ENCODE measurements around the gene PRKCB.

PRKCB gene

DNA sequence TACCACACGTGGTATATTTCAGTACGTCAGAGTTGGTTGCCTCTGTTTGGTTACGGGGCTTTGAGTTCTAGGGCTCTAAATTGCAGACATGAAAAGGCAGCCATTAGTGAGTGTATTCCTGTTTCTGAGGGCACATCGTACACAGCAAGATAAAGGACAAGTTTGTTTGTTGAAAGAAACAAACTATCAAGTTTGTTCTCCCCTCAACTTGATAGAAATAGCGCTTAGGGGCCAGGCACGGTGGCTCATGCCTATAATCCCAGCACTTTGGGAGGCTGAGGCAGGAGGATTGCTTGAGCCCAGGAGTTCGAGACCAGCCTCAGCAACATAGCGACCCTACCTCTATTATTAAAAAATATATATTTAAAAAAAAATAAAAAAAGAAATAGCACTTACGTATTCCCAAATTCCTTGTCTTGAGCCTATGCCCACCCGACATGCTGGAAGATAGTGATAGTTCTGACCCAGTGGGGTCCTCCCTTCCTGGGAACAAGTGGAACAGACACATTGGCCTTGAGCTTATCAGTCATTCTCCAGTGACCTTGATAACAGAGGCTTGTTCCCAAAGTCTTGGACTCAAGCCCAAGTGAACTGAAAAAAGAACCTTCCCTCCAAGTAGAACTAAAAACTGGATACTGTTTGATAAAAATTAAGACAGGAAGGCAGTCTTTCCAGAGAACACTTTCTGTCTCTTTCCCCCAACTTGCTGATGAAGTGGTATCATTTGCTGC is 280.4 kb downstream of the PRKCB start:
- FAIRE-seq (no peak), DNase-seq (ENCODE audit: insufficient read length, low spot score) (no peak)

DNA sequence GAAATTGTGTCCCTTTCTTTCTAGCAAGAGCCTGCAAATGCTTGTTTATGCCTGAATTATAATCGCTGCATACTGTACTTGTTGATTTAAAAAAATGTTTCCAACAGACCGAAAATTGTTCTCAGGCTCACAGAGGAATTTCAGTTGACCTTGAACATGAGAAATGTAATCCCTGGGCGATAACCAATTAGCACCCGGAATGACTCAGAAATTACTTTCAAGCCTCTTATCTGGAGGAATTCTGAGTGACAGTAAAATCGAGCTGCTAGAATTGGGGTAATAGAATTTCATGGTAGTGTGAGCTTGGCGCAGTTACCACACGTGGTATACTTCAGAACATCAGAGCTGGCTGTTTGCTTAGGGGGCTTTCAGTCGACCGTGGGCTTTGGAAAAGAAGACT is 281.2 kb downstream of the PRKCB start:
- no peak for FAIRE-seq

DNA sequence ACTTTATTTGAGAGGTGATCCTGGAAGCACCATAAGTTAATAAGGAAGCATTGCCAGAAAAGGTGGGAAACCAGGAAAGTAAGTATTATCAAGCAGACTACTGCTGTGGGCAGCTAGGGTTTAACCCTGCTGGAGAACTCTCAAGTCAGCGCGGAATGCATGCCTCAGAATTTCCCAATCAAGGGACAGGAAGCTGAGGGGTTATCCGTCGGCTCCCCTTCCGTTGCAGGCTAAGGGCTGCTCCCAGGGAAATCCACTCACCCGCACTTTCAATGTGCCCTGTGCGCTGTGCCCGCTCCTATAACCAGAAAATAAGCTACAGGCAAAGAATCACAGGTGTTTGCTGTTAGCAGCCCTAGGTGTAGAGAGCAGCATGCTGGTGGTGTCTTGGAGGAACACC is 281.9 kb downstream of the PRKCB start:
- FAIRE-seq (no peak), DNase-seq (ENCODE audit: insufficient read length, low spot score) (no peak)

More for the DNA sequence above, 281.2 kb downstream of the PRKCB start:
- DNase-seq (ENCODE audit: insufficient read length, low spot score): no peak

DNA sequence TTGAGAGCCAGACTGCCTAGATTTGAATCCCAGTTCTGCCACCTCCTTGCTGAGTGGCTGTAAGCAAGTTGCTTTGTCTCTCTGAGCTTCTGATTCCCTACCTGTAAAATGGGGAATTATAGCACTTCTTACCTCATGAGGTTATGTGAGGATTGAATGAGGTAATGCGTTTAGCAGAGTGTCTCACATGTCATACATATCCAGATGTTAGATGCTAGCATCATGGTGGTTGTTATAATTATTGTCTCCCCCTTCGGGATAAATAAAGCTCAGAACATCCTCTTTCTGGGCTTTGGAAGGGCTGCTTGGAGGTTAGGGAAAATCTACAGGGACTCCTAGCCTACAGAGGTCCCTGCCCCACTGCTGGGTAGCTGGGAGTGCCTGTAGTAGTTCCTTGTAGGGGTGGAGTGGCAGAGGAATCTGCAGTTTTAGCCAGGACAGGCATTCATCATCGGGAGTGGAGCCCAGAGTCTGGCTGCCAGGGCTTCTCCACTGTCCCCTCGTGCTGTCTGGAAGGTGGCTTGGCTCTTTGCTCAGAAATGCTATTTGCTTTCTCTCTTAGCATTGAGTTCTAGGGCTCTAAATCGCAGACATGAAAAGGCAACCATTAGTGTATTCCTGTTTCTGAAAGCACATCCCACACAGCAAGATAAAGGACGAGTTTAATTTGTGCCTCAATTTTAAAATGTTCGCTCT is 282.5 kb downstream of the PRKCB start:
- FAIRE-seq: no peak
- no peak for DNase-seq (ENCODE audit: insufficient read length, low spot score)

DNA sequence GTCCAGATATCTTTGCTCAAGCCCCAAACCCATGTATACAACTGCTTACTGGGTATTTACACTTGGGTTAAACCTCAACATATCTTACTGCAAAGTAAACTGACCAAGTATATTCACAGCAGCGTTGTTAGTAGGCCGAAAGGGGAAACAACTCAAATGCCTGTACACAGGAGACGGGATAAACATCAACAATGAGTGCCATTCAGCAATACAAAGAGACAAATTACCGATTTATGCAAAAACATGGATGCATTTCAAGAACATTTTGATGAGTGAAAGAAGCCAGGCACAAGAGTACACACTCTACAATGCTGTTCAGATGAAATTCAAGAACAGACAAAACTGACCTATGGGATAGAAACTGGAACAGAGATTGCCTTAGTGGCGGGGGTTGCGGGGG is 284.0 kb downstream of the PRKCB start:
- DNase-seq (ENCODE audit: insufficient read length, low spot score): no peak
- FAIRE-seq: no peak

DNA sequence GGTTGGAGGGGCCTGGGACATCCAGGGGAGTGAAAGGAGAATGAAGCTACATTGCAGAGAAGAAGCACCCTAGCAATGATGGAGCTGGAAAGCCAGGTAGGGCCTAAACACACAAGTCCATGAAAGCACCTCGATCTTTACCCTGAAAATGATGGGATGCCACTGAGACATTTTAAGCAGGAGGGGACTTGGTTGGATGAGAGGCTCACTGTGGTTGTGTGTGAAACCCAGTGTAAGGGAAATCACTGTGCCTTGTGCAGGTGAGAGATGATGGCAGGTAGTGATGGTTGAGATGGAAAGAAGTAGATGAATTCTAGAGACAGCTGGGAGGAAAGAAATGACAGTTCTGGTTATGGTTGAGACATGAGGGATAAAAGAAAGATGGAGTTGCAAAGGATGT is 287.5 kb downstream of the PRKCB start:
- FAIRE-seq (no peak), DNase-seq (ENCODE audit: insufficient read length, low spot score) (no peak)

DNA sequence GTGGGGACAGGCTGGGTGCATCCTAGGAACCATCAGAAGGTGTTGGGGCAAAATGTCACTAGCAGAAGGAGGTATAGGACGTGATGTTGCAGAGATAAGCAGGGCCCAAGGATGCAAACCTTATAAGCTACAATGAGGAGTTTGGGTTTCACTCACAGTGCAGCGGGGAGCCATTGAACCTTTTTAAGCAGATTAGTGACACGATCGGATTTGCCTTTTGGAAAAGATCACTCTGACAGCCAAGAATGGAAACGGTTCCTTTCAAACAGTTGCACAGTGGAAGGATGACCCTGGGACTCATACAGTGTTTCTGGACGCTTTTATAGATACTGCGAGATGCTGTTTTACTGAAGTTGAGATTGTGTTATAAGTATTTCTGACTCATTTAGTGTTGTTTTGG is 288.5 kb downstream of the PRKCB start:
- FAIRE-seq (no peak), DNase-seq (ENCODE audit: insufficient read length, low spot score) (no peak)

DNA sequence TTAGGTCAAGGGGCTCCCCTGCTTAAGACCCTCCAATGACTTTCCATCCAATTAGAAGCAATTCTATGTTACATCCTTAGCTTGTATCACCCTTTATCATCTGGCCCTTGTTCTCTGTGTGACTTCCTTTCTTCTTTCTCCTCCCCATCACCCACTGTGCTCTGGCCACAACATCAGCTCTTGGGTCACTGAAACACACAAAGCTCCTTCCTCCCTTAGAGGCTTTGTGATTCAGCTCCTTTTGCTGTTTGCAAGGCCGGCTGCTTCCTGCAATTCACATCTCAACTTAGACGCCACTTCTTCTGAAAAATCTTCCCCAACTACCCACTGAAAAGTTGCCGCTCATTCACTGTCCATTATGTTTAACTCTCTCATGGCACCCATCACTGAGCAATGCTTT is 289.4 kb downstream of the PRKCB start:
- FAIRE-seq: no peak
- no peak for DNase-seq (ENCODE audit: insufficient read length, low spot score)

DNA sequence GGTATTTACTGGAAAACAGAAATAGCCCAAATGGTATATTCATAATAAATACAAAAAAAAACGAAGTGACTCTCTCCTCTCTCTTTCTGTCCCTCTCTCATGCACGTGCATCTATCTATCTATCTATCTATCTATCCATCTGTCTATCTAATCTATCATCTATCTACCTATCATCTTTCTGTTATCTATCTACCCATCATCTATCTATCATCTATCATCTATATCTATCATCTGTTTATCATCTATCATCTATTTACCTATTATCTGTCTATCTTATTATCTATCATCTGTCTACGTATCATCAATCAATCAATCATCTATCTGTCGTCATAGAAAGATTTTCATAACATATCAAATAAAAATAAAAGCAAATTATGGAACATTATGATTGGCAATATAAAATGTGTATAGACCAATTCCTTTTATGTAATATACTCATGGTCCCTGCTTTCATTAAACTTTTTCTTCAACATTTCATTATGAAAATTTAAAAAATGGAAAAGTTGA is 293.7 kb downstream of the PRKCB start:
- FAIRE-seq (no peak), DNase-seq (ENCODE audit: insufficient read length, low spot score) (no peak)

DNA sequence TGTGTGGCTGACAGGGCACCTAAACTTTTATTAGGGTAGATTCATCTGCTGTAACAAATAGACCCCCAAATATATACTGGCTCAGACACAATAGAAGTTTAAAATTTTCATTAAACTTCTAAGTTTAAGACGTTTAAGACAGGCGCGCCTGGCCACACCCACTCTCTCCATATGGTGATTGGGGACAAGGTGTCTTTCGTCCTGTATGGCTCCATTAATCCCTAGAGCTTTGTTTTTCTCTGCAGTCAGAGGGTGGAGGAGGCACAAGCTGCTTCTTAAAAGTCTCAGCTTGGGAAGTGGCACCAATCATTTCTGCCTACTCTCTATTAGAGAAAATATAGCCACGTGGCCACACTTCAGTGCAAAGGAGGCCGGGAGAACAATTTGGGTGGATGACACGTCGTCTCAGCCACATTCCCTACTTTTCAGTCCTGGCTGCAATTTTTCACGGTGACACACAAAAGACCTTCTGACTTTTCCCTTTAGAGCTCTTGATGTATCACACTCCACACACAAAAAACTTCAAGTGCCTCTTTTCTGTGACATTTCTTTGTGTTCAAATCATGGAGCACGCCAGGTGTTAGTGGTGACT is 294.8 kb downstream of the PRKCB start:
- no peak for FAIRE-seq

DNA sequence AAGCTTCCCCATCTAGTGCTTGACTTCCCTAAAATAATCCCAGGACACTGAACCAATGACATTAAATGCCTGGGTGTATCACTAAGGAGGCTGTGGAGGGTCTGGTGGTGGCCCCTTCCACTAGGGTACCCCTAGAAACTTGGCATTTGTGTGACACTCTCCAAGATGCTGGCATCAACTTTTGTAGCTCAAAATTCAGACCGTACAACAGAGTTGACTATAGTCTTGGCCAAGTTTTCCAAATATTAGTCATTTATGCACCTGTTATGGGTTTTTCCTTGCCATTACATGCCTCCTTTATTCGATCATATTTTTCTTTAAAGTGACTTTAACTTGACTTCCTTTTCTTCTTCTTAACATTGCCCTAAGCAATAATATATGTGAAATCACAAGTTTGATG is 295.5 kb downstream of the PRKCB start:
- DNase-seq (ENCODE audit: insufficient read length, low spot score): no peak
- no peak for FAIRE-seq

More for the DNA sequence above, 294.8 kb downstream of the PRKCB start:
- no peak for DNase-seq (ENCODE audit: insufficient read length, low spot score)

DNA sequence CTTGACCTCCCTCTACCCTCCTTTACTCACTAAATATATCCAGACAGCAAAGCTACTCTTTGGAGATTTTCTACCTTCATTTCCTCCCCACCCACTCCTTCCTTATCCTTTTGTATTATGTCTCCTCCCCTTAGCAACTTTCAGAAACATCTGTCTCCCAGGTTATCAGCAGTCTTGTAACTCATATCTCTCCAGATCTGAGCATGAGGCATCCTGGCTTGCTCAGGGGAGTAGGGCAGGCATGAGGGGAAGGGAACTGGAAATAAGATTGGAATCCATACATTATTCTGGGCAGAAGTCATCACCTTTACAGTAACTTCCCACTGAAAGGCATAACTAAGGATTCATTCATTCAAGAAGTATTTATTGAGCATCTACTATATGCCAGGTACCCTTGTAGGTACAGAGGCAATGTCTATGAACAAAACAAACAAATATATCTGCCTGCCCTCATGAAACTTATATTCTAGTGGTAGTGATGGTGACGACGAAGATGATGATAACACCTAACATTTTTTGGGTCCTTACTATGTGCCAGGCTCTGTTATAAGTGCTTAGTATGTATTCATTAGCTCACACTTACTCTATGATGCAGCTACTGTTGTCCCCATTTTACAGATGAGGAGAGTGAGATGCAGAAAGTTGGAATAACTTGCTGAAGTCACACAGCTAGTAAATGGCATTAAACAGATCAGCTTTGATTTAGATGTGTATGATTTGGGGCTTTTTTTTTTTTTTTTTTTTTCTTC is 296.4 kb downstream of the PRKCB start:
- no peak for FAIRE-seq

DNA sequence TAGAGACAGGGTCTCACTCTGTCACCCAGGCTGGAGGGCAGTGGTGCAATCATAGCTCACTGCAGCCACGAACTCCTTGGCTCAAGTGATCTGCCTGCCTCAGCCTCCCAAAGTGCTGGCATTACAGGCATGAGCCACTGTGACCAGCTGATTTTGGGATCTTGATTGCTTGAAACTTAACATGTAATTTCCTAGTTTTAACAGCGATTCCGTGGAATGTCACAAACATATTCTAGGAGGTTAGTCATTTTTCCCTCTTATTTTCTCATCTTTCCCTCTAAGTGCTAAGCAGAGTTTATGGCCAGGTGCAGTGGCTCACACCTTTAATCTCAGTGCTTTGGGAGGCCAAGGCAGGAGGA is 297.0 kb downstream of the PRKCB start:
- DNase-seq (ENCODE audit: insufficient read length, low spot score) (no peak), FAIRE-seq (no peak)

More for the DNA sequence above, 296.4 kb downstream of the PRKCB start:
- DNase-seq (ENCODE audit: insufficient read length, low spot score): no peak

DNA sequence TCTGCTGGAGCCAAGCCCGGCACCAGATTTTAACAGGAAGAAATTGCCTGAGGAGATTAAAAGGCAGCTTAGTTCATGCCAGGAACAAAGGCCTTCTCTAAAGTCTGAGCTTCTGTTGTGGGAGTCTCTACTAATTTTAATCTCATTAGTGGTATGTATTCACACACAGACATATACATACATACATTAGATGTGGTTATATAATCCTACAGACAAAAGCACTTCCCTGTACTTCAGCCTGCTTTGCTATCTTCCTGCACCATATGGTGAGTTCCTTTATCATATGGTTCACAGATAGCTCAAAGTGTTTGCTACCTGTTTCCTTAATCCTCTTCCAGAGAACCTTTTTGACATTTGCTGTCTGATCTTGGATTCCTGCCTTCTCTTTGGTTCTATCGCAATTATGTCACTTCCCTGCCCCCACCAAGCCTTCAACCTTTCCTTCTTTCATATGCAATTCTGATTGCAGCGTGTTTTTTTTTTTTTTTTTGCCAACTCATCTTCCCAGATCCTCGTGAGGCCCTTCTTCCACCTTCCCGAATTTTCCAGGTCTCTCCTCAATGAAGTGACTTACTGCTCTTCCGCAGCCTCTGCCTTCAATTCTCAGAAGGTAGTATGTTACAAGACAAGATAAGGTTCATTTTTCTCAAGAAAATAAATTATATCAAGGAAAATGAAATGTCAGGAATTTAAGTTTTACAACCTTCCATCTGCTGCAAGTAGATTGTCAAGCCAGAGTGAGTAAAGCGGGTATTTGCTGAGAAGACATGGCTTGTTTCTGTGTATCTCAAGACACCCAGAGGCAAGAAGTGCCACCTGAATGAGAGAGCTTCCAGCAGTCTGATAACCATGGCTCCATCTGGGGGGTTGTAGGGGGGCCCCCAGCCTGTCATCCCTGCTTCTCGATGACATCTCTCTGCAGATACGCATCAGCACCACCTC is 300.1 kb downstream of the PRKCB start:
- FAIRE-seq (no peak), DNase-seq (ENCODE audit: insufficient read length, low spot score) (no peak)

DNA sequence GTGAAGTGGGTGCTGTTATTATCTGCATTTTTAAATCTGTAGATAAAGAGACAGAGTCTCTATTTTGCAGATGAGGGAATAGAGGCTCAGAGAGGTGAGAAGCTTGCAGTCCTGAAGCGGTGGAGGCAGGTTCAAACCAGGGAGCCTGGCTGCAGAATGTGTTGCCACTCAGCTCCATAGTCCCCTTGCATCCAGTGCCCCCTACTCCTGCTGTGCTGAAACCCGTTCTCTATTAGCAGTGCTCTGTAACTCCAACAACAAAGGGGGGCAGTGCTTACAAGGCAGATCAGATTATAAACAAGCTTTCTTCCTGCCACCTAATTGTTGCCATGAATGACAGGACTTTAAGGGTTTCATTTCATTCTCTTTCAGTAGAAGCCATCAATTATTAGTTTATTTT is 302.2 kb downstream of the PRKCB start:
- DNase-seq (ENCODE audit: insufficient read length, low spot score): no peak
- FAIRE-seq: no peak

DNA sequence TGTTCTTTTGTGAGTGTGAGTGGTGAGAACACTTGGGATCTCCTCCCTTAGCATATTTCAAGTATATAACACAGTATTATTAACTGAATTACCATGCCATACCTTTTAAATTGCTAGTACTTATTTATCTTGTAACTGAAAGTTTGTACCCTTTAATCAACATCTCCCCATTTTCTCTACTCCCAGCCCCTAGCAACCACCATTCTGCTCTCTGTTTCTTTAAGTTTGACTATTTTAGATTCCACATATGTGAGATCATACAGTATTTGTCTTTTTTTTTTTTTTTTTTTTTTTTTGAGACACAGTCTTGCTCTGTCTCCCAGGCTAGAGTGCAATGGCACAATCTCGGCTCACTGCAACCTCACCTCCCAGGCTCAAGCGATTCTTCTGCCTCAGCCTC is 302.8 kb downstream of the PRKCB start:
- FAIRE-seq (no peak), DNase-seq (ENCODE audit: insufficient read length, low spot score) (no peak)

DNA sequence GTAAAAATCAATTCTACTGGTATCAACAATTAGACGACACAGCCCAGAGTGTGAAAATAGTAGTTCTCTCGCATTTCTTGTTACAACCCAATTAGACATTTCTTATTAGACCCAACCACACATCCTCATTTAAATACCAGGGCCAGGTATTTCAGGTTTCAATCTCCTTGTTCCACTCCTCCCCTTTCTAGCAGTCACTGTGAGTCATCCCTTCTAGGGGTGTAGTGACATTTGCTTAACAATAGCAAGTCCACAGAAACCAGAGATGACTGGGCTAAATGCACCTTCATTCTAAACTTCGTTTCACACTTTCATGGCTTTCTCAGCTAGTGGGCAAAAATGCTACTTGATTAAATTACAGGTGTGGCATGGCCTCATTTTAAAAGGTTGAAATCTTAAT is 303.5 kb downstream of the PRKCB start:
- no peak for DNase-seq (ENCODE audit: insufficient read length, low spot score)
- no peak for FAIRE-seq

DNA sequence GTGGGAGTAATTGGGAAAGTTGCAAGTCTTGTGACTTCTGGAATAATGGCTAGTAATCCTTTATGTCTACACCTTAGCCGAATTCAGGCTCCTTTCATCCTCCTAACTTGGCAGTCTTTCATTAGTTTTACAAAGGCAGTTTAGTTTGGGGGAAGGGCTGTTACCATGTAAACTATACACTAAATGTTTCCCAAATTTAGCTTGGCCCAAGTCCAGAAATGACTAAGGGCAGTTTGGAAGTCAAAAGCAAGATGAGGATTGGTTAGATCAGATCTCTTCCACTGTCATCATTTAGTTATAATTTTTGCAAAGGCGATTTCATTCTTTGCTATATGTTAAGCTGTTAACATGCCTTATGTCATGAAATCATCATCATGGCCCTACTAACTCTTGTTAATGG is 304.9 kb downstream of the PRKCB start:
- DNase-seq (ENCODE audit: insufficient read length, low spot score) (no peak), FAIRE-seq (no peak)

DNA sequence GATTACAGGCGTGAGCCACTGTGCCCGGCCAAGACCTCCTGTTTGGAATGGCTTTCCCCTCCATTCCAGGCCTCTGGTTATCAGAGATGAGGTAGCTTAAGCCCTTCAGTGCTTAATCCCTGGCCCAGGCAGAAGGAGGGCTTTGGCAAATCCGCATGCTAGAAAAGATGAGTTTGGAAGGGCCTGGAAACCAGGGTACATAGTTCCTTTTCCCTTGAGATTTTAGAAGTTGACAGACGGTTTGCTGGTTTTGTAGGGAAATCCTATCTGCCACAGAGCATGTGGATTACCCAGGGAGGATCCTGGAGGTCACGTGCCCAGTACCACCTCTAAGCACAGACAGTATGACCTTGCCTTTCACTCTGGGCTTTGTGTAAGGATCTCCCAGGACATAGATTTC is 305.7 kb downstream of the PRKCB start:
- FAIRE-seq (no peak), DNase-seq (ENCODE audit: insufficient read length, low spot score) (no peak)

DNA sequence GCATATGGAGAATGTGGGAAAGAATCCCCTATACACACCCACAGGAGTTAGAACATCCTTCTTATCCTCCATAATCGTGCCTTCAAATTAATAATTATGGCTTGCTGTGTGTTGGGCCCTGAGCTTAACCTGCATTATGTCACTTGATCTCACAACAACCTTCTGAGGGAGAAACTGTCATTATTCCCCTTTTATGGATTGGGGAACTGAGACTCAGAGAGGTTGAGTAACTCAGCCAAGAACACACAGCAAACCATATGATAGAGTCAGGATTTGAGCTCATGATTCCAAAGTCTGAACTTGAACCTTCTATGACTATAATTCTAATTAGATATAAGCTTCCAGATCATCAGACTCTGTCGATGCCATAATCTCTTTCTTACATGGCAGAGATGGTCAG is 306.1 kb downstream of the PRKCB start:
- no peak for DNase-seq (ENCODE audit: insufficient read length, low spot score)
- no peak for FAIRE-seq

Measured in GM19239 (cell line).